HuH-7.5 (cell line): ENCODE results near the gene EPB41.
"Not testable (repeated sequence)": the region's sequence is repeated elsewhere in the genome, so short reads cannot be mapped to it uniquely, and the experiment has no call there.

Experiments
- DNase-seq: peaks from one replicate; pipeline ENCODE4 v3.0.0; 2011; ENCODE audit warnings: low spot score

EPB41 gene

DNA sequence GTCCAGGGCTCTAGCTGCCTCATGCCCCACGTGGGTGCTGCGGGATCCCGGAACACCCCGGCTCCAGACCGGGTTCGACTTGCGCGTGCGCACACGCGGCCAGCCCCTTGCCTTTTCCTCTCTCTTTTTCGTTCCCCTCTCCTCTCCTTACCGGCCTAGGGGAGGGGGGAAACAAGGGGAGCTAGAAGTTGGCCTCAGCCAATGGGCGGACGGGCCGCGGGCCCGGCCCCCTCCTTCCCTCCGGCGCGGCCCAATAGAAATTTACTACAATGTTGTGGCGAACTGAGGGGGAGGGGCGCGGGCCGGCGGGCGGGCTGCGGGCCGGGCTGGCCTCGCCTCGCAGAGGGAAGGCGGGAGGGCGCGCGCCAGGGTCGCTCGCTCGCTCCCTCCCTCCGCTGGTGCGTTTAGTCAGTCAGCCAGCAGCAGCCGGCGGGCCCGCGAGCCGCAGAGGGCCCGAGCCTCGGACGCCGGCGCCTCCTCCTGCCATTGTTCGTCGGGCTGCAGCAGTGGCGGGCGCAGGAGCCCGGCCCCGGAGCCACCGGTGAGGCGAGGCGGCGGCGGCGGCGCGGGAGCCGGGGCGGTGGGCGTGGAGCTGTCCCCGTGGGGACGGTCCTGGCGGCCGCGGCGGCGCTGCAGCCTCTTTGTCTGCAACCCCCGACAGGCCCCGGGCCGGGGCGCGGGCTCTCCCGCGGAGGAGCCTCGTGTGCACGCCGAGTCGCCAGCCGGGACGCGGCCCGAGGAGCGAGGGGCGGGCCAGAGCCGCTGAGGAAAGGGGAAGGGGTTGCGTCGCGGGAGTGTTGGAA, at the start of gene EPB41:
TSS of gene EPB41 (plus strand) at position 342 of the 803 bp plus-strand sequence. CDS start 72,869 bp downstream, outside the sequence.
- peak; percentile 93 for DNase-seq

DNA sequence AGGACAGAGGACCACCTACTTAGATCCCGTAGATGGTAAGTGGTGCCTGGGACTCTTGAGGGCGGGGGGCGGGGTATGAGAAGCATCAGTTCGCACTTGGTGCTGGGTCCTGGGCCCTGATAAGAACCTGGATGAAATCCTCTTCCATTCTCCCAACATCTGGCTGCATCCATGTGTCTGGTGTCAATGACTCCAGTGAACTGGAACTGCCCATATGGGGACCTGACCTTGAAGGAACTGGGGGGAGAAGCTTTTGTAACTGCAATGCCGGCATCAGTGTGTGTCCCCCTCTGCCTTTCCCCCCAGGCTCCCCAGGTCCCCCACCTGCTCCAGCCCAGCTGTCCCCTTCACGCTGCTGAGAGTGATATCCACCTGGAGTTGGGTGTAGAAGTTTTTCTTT, 49.7 kb upstream of the EPB41 start:
- peak; percentile 7 for DNase-seq

DNA sequence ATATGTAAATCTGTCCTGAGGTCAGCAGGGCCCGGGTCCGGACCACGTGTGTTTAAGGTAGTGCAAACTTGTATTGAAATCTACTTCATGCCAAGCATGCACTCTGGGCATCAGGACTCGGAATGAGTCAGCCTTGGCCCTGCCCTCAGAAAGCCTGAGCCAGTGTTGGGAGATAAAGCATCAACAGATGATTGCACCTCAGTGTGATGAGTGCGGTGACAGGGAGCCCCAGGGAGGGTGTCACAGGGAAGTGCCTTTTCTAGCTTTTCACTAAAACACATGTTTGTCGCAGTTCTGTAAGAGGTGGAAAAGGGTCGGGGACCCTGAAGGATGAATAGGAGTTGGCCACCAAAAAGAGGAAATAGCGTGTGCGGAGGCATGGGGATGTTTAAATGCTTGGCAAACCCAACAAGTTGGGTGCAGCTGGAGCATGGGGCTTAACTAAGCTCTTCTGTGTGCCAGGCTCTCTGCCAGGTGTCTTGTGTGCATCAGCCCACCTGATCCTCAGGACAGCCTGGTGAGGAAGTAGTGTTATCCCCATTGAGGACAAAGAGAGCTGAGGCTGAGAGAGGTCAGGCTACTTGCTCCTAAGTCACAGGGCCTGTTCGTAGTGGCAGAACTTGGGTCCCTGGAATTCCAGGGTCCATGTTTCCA, 48.2 kb upstream of the EPB41 start:
- peak; percentile 4 for DNase-seq

DNA sequence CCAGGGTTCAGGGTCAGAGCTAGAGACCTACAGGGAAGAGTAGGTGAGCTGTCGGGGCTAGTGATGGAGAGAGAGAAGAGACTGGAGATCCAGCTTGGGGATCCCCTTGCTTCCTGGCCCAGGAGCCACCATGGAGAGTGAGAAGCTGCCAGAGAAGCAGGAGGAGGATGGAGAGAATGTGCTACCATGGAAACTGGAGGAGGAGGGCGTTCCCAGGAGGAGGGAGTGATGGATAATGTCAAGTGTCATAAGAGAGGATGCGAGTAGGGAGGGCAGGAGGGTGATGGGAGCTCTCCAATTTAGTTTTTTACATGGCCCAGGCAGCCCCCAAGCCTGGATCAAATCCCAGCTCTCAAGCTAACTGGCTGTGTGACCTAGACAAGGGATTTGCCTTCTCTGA, 46.5 kb upstream of the EPB41 start:
- DNase-seq: peak; percentile 3

DNA sequence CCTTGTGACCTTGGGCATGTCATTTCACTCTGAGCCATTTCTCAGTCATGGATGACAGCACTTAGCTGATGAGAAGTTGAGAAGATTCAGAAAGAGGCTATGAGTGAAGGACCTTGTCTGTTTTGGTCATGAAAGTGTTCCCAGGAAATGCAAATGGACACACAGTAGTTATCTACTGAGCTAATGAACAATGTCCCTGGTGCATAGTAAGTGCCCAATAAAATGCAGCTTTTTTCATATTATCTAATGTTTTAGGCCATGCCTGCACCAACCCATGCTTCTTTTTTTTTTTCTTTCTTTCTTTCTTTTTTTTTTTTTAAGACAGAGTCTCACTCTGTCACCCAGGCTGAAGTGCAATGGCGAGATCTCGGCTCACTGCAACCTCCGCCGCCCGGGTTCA, 44.4 kb upstream of the EPB41 start:
- DNase-seq: no peak

DNA sequence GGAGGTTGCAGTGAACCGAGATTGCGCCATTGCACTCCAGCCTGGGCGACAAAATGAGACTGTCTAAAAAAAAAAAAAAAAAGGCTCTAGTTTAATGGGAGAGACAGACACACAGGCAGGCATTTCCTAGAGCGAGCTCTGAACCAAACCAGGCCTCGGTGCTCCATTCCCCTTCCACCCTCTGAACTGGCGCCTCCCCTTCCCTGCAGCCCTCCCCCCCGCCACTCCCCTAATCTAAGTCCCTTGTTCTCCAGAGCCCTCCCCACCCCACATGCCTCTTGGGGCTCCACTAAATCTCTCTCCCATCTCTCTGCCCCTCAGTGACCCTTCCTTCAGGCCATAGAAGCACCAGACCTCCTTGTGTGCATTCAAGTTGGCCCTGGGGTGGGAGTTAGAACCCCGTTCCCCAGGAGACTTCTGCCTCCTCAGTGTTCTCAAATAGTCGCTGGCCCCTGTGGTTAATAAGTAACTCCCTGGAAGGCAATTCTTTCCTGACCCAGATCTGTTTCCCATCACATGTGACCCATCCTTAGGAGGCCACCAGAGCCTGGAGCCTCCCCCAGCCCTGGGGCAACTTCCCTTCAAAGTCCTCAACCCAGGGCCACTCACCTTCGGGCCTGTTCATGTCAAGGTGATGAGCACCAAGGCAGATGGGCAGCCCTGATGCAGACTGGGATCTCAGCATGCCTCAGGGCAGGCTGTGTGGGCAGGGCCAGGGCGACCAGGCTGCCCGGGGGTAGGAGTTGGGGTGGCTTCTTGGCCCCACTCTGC, 42.6 kb upstream of the EPB41 start:
- peak; percentile 57 for DNase-seq

DNA sequence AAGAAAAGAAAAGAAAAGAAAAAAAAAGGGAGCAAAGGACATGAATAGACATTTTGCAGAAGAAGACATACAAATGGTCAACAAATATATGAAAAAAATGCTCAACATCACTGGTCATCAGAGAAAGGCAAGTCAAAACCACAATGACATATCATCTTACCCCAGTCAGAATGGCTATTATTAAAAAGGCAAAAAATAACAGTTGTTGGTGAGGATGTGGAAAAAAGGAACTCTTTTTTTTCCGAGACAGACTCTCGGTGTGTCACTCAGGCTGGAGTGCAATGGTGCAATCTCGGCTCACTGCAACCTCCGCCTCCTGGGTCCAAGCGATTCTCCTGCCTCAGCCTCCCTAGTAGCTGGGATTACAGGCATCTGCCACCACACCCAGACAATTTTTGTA, 39.2 kb upstream of the EPB41 start:
- DNase-seq: not testable (repeated sequence)

DNA sequence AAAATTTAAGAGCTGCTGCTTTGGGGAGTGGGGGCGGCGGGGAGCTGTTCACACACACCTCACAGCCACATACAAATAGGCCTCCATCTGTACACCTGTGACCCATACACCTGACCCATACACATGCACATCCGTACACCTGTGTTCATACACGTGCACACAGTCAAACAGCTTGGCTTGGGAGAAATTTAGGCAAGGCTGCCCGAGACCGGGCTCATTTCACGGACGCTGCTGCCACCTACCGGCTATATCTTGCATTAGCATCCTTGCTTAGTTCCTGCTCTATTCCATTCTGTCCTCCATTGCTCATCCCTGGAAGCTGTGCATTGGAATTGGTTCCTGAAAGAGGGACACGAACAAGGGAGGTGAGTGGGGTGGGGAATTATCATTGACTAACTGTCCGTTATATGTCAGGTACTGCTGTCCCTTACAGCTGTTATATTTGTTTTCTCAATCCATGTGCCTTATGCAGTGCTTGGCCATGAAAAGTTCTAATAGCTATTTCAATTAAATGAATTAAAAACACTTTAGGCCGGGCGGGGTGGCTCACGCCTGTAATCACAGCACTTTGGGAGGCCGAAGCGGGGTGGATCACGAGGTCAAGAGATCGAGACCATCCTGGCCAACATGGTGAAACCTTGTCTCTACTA, 37.1 kb upstream of the EPB41 start:
- DNase-seq: peak; percentile 51

DNA sequence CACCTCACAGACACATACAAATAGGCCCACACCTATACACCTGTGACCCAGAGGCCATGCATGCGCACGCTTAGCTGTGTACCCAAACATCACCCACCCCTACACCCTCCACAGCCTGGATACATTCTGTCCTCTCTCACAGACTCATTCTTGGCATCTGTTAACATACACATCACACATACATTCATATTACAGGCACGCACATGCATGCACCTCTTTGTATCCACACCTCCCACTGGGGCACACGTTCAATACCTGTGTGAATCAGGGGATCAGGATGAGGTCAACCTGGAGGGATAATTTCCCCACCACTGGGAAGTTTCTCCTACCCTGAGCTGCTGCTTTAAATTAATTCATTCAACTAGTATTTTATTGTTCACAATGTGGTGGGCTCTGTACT, 35.6 kb upstream of the EPB41 start:
- DNase-seq: no peak

DNA sequence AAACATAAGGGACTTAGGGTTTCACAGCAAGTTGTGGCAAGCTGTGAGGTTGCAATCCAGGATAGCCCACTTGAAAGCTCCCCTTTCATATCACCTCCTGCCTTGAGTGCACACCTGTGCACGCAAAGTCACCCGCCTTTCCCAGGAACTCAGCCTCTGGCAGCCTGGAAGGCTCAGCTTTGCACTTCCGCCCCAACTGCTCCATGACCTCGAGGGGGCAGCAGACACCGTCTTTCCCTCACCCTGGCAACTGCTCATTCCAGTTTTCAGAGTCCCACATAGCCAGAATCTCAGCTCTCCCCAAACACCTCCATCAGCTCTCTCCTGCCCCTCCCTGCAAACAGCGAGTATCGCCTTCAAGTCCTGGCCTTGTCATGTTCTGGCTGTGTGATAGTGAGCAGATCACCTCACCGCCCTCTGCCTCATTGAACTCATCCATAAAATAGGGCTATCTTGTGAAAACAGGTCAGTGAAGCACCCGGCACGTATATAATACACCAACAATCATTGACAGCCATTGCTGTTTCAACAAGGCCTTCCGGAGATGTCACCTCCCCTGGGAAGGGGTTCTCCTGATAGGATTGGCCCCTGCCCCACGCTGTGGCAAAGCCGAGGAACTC, 32.2 kb upstream of the EPB41 start:
- DNase-seq: peak; percentile 71

DNA sequence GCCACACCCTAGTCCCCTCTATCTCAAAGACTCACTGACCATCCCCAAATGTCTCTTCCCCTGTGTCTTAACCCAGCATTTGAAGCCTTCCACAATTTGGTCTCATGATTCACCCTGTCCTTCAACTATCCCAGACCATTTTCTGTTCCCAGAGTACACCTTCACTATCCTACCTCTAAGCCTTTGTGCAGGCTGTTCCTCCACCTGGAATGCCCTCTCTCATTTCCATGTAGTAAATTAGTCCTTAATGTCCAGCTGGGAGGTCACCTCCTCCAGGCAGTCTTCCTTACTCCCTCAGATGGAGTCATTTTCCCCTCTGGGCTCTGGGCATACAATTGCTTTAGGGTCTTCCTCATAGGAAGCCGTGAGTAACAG, 31.1 kb upstream of the EPB41 start:
- no peak for DNase-seq

DNA sequence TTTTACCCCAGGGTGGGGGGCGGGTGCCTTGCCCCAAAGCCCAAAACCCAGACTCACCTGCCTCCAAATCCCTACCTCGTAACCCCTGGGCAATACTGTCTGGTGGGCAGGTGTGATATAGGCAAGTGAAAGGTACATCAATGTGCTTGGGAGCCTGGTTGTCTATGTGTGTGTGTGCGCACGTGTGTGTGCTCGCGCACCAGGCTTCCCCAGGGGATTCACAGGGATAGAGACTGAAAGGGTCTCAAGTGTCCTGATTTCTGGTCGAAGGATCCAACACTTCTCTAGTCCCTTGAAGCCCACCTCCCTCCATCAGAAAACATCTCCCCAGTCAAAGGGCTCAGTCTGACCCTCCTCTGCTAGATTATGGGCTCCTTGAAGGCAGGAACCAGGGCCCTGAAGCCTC, 28.9 kb upstream of the EPB41 start:
- DNase-seq: no peak

DNA sequence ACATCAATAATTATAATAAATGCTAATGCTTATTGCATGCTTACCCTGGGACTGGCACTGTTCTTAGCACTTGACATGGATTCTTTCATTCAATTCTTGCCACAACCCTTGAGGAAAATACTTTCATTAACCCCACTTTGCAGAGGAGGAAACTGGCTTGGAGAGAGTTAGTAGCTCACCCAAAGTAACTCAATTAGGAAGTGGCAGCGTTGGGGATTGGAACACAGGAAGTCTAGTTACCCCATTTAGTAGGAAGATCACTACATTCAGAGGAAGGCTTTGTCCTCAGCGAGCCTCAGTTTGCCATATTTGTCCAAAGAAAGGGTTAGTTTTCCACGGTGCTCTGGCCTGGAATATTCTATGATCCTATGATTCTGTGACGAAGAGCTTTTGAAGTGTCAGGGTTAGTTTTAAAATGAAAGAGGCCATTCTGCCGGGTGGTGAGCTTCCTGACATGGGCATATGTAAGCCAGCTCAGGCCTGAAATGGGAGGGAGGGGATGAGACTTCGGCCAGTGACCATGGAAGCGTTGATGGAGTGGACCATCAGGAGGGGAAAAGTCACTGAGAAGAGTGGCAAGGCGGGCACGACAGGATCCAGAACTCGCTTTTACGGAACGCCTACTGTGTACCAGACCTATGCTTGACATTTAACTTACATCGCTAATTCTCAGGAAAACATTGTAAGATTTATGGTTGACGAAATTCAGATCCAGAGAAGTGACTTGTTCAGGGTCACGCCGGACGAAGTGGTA, 28.2 kb upstream of the EPB41 start:
- DNase-seq: no peak

DNA sequence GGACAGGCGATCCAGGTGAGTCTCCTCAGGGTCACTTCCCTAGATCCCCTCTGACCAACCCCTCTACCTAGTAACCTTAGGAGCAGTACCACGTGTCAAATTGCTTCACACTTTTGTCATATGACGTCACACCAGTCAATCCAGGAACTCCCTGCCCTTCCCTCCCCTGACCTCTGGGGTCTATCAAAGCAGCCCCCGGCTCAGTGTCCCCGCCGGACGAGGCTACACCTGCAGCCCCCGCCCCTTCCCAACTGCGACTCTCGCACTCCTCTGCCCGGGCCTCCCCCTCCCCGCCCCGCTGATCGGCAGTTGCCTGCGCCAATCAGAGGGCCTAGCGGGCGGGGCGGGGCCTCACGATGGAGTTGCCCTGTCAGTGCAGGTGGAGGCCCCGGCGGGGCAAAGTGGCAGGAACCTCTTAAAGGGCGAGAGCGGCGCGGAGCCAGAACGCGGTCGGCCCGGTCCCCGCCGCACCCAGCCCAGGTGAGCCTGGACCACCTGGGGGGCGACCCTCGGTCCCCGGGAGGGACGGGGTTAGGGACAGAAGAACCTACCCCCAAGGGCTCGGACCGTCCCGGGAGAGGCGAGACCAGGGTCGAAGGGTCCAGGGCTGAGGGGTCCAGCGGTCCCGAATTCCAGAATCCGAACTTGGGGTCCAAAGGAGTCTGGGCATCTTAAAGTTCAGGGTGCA, 27.5 kb upstream of the EPB41 start:
- peak; percentile 96 for DNase-seq

DNA sequence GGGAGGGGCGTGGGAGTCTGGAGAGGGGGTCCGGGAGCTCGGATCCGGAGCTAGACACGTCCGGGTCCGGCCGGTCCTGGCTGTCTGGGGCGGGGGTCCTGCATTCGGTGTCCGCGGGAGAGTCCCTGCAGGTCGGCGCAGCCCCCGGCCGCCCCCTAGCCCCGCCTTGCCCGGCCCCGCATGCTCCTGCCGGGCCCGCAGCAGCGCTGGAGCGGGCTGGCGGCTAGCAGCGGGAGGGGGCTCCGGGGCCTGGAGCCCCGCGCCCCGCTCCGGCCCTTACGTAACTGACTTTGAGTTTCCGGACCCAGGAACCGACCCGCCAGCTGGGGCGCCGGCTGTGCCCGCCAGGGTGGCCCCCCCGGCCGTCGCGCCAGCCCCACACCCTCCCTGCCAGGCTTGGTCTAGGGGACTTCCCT, 26.9 kb upstream of the EPB41 start:
- DNase-seq: no peak

DNA sequence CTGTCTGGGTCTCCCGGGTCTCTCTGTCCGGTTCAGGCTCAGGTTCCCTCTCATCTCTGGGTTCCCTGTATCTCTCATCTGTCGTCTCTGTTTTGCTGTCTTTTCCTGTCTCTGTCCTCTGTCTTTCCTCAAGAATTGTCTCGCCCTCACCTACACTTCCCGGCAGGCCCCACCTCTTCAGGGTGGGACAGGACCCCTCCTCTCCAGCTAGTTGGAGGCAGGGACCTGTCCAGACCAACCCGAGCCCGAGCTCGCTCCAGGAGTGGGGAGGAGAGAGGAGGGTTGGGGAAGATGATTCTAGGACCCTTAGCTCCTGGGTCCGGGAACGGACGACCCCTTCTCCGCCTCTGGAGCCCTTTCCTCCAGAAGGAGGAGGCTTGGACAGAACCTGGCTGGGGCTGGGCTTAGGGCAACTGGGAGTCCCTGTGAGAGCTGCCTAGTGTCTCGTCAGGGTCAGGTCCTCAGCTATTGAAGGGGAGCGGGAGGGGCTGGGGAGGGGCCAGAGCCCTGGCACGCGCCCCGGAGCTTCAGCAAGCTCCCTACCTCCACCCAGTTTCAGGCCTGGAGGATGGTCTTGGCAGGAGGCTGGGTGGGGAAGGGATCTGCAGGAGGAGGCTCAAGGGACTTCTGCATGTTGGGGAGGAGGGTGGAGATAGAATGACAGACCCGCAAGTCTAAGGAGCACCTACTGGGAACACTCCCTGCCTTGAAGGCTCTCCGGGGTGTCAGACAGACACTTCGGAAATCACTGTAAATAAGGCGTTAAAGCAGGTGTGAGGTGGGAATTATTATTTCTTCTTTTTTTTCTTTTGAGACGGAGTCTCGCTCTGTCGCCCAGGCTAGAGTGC, 26.3 kb upstream of the EPB41 start:
- no peak for DNase-seq

DNA sequence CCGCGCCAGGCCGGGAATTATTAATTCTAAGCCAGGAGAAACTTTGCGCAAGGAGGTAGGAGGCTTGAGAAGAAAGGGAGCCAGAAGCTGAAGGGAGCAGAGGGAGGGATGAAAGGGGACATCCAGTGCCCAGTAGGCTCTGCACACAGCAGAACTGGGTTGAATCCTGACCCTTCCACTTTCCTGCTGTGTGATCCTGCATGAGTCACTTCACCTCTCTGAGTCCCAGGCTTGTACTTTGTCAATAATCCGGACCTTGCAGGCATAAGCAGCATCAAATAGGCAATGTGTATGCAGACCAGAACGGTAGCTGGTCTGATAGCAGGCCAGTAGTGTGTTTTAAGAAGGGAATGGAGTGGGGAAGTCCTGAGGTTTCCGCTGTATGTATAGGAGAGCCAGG, 25.5 kb upstream of the EPB41 start:
- no peak for DNase-seq

DNA sequence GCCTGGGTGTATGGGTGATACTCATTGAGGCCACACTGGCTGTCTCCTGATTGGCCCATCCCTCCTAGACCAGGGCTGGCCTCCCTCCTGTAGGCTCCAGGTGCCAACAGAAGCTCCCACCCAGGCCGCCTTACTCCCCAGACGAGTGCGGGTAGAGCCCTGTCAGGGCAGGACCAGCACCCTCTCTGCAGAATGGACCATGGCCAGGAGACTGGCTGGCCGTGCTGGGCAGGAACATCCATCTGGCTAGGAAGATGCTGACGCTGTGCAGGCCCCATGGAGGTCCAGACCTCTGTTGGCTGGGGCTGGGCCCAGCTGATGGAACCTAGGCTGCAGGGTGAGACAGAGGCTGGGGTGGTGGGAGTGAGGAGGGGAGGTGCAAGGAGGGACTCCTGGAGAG, 25.0 kb upstream of the EPB41 start:
- no peak for DNase-seq

DNA sequence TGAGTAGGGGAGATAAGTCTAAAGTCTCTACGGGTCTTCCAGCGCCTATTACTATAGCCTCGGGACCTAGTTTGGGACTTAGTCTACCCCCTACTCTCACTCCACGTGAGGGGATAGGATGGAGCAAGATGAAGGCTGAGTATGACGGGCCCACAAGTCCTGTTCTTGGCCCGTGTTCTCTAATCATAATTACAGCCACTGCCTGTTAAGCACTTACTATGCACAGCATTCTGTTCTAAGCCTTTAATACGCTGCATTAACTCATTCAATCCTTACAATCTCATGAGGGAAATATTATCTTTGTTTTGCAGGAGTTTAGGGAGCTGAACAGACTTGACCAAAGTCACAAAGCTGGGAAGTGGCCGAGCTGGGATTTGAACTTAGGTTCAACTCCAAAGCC, 23.9 kb upstream of the EPB41 start:
- no peak for DNase-seq

DNA sequence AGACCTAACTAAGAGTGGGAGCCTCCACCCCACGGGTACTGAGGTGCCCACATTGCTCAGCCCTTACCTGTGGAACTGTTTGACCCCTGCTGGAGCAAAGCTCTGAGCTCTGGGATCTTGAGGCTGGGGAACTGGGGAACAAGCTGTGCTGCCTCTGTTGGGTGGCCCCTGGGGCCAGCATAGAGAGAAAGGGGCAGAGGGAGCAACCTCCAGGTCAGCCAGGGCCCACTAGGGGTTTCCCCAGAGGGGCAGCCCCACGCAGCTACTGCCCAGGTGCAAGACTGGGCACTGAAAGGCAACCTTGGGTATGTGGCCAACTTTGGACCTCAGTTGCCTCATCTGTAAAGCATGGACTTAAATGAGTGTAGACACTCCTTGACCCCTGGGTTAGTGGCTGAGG, 23.5 kb upstream of the EPB41 start:
- DNase-seq: no peak
